ENCODE measurements around the gene SERPINA12. TPM values are rescaled to one million over a fixed set of nuclear protein-coding genes. Genes with fewer than 3 reads are reported as not detected.

Gene SERPINA12
- polyA plus RNA-seq, 1 donor from 2014 or later, result not detected

- H3K27me3 Mint-ChIP-seq, result peaks cover 13% of the 10 kb centered on the region
- H3K9me3 Mint-ChIP-seq, result peaks cover 2 to 10% (median 5%) of the 10 kb centered on the region in 3 donors
- no peaks in the 10 kb centered on the region for H3K36me3 Mint-ChIP-seq
- no peak overlapping the region for H3K4me3 Mint-ChIP-seq
- no peaks in the 10 kb centered on the region for H3K4me1 Mint-ChIP-seq
- no peak overlapping the region for H3K27ac Mint-ChIP-seq
Measured at GRCh38 chr14:94542811-94543440, 33.7 kb upstream of the SERPINA12 start.

- H3K27ac Mint-ChIP-seq, result no peak overlapping the region
- H3K4me1 Mint-ChIP-seq, result no peaks in the 10 kb centered on the region
- peaks cover 2 to 10% (median 10%) of the 10 kb centered on the region in 3 donors for H3K9me3 Mint-ChIP-seq
- H3K4me3 Mint-ChIP-seq, result no peak overlapping the region
- no peaks in the 10 kb centered on the region for H3K36me3 Mint-ChIP-seq
- H3K27me3 Mint-ChIP-seq, result peaks cover 13% of the 10 kb centered on the region
Measured at GRCh38 chr14:94542111-94542810, 33.0 kb upstream of the SERPINA12 start.

- peaks cover 13% of the 10 kb centered on the region for H3K27me3 Mint-ChIP-seq
- no peak overlapping the region for H3K27ac Mint-ChIP-seq
- no peaks in the 10 kb centered on the region for H3K4me1 Mint-ChIP-seq
- H3K9me3 Mint-ChIP-seq, result peaks cover 0 to 16% (median 7%) of the 10 kb centered on the region in 3 donors
- H3K36me3 Mint-ChIP-seq, result no peaks in the 10 kb centered on the region
- H3K4me3 Mint-ChIP-seq, result no peak overlapping the region
Measured at GRCh38 chr14:94541234-94541975, 32.1 kb upstream of the SERPINA12 start.

- H3K27me3 Mint-ChIP-seq, result peaks cover 13% of the 10 kb centered on the region
- no peaks in the 10 kb centered on the region for H3K36me3 Mint-ChIP-seq
- H3K4me3 Mint-ChIP-seq, result no peak overlapping the region
- no peak overlapping the region for H3K27ac Mint-ChIP-seq
- no peaks in the 10 kb centered on the region for H3K4me1 Mint-ChIP-seq
- peaks cover 0 to 11% (median 7%) of the 10 kb centered on the region in 3 donors for H3K9me3 Mint-ChIP-seq
Measured at GRCh38 chr14:94540031-94540794, 30.9 kb upstream of the SERPINA12 start.

GRCh38 chr14:94539181-94539580, 29.9 kb upstream of the SERPINA12 start:
- peaks cover 0 to 11% (median 7%) of the 10 kb centered on the region in 3 donors for H3K9me3 Mint-ChIP-seq
- no peaks in the 10 kb centered on the region for H3K36me3 Mint-ChIP-seq
- H3K4me1 Mint-ChIP-seq, result no peaks in the 10 kb centered on the region
- peaks cover 13% of the 10 kb centered on the region for H3K27me3 Mint-ChIP-seq
- peak overlapping the region in 1 of 4 donors; percentile 8 for H3K4me3 Mint-ChIP-seq
- no peak overlapping the region for H3K27ac Mint-ChIP-seq

- H3K27ac Mint-ChIP-seq, result no peak overlapping the region
- H3K27me3 Mint-ChIP-seq, result peaks cover 13% of the 10 kb centered on the region
- no peaks in the 10 kb centered on the region for H3K36me3 Mint-ChIP-seq
- H3K4me3 Mint-ChIP-seq, result no peak overlapping the region
- H3K4me1 Mint-ChIP-seq, result no peaks in the 10 kb centered on the region
- H3K9me3 Mint-ChIP-seq, result peaks cover 0 to 11% (median 7%) of the 10 kb centered on the region in 3 donors
Measured at GRCh38 chr14:94538070-94538740, 28.9 kb upstream of the SERPINA12 start.

- no peak overlapping the region for H3K27ac Mint-ChIP-seq
- no peaks in the 10 kb centered on the region for H3K4me1 Mint-ChIP-seq
- H3K36me3 Mint-ChIP-seq, result no peaks in the 10 kb centered on the region
- H3K9me3 Mint-ChIP-seq, result peaks cover 0 to 11% (median 7%) of the 10 kb centered on the region in 3 donors
- no peak overlapping the region for H3K4me3 Mint-ChIP-seq
- peaks cover 10% of the 10 kb centered on the region for H3K27me3 Mint-ChIP-seq
Measured at GRCh38 chr14:94536836-94537235, 27.6 kb upstream of the SERPINA12 start.

- Mint-ChIP-seq H3K4me1 (no peaks in the 10 kb centered on the region), H3K36me3 (no peaks in the 10 kb centered on the region), H3K4me3 (no peak overlapping the region), H3K27me3 (peaks cover 10% of the 10 kb centered on the region), H3K27ac (no peak overlapping the region), H3K9me3 (peaks cover 3 to 16% (median 4%) of the 10 kb centered on the region in 3 donors)
Measured at GRCh38 chr14:94535506-94535905, 26.2 kb upstream of the SERPINA12 start.

- no peaks in the 10 kb centered on the region for H3K36me3 Mint-ChIP-seq
- H3K27me3 Mint-ChIP-seq, result peaks cover 2% of the 10 kb centered on the region
- H3K4me1 Mint-ChIP-seq, result no peaks in the 10 kb centered on the region
- H3K9me3 Mint-ChIP-seq, result peaks cover 0 to 13% (median 3%) of the 10 kb centered on the region in 3 donors
- H3K4me3 Mint-ChIP-seq, result no peak overlapping the region
- H3K27ac Mint-ChIP-seq, result no peak overlapping the region
Measured at GRCh38 chr14:94532447-94532846, 23.2 kb upstream of the SERPINA12 start.

GRCh38 chr14:94531187-94531586, 21.9 kb upstream of the SERPINA12 start:
- no peak overlapping the region for H3K4me3 Mint-ChIP-seq
- no peaks in the 10 kb centered on the region for H3K36me3 Mint-ChIP-seq
- H3K27ac Mint-ChIP-seq, result no peak overlapping the region
- H3K9me3 Mint-ChIP-seq, result peaks cover 2 to 5% (median 3%) of the 10 kb centered on the region in 3 donors
- no peaks in the 10 kb centered on the region for H3K4me1 Mint-ChIP-seq
- peaks cover 2% of the 10 kb centered on the region for H3K27me3 Mint-ChIP-seq

- no peaks in the 10 kb centered on the region for H3K4me1 Mint-ChIP-seq
- peaks cover 5% of the 10 kb centered on the region for H3K27me3 Mint-ChIP-seq
- H3K9me3 Mint-ChIP-seq, result peaks cover 0 to 2% (median 0%) of the 10 kb centered on the region in 3 donors
- no peaks in the 10 kb centered on the region for H3K36me3 Mint-ChIP-seq
- no peak overlapping the region for H3K27ac Mint-ChIP-seq
- H3K4me3 Mint-ChIP-seq, result no peak overlapping the region
Measured at GRCh38 chr14:94524093-94524492, 14.8 kb upstream of the SERPINA12 start.

- no peak overlapping the region for H3K4me3 Mint-ChIP-seq
- H3K4me1 Mint-ChIP-seq, result no peaks in the 10 kb centered on the region
- no peak overlapping the region for H3K27ac Mint-ChIP-seq
- peaks cover 0 to 3% (median 2%) of the 10 kb centered on the region in 3 donors for H3K9me3 Mint-ChIP-seq
- H3K36me3 Mint-ChIP-seq, result no peaks in the 10 kb centered on the region
- H3K27me3 Mint-ChIP-seq, result peaks cover 5% of the 10 kb centered on the region
Measured at GRCh38 chr14:94523265-94523664, 14.0 kb upstream of the SERPINA12 start.

GRCh38 chr14:94522115-94522724, 13.0 kb upstream of the SERPINA12 start:
- Mint-ChIP-seq H3K4me1 (no peaks in the 10 kb centered on the region), H3K27ac (no peak overlapping the region), H3K36me3 (no peaks in the 10 kb centered on the region)

More at GRCh38 chr14:94522115-94522724, 13.0 kb upstream of the SERPINA12 start:
- H3K4me3 Mint-ChIP-seq, result no peak overlapping the region
- peaks cover 3% of the 10 kb centered on the region for H3K27me3 Mint-ChIP-seq
- H3K9me3 Mint-ChIP-seq, result peaks cover 0 to 3% (median under 1%) of the 10 kb centered on the region in 3 donors
